H7 (cell line): ENCODE data around the gene CDC25B. TPM values are rescaled to one million over a fixed set of nuclear protein-coding genes. Genes with fewer than 3 reads are reported as not detected.

ENCODE experiments used
- DNase-seq: peaks from one replicate; pipeline ENCODE4 v3.0.0; 2012
- H3K27me3 ChIP-seq: 2 replicates; pipeline ENCODE4 v1.6.0; 2011; ENCODE audit warnings: mild to moderate bottlenecking, low read length; ENCODE audit not compliant: control insufficient read depth, insufficient read depth
- H3K36me3 ChIP-seq: replicated peaks from 2 replicates; pipeline ENCODE4 v1.5.1; 2011; ENCODE audit warnings: low read length; ENCODE audit not compliant: control insufficient read depth, insufficient read depth
- H3K4me3 ChIP-seq: 2 replicates; pipeline ENCODE4 v1.5.1; 2011; ENCODE audit warnings: low read depth, mild to moderate bottlenecking, control low read depth, low read length, moderate library complexity; ENCODE audit not compliant: insufficient read depth
- total RNA-seq: library from RNA; depleted of rRNA; stranded (reverse); fragments of >200 nt; shearing (Covaris generic); gene quantifications from 2 replicates; pipeline ENCODE4 v1.2.3, GENCODE V29; 2014

Gene CDC25B
- total RNA-seq, 1 experiment from 2014 or later = 30.7 TPM

DNA sequence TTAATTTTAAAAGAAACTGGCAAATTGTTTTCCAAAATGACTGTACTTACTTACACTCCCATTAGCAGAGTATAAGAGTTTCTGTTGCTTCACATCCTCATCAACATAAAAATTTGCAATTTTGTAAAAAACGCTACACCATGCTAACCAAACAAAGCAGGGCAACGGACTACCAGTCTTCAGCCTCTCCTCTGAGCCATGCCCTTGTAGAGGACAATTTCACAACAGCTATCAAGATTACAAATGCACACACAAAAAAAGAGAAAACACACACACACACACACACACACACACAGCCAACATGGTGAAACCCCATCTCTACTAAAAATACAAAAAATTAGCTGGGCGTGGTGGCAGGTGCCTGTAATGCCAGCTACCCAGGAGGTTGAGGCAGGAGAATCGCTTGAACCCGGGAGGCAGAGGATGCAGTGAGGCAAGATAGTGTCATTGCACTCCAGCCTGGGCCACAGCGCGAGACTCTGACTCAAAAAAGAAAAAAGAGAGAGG lies 24.5 kb upstream of the CDC25B start:
- DNase-seq = no peak
- peaks cover 11% of the 10 kb centered on the region for H3K27me3 ChIP-seq
- H3K36me3 ChIP-seq = no peaks in the 10 kb centered on the region
- H3K4me3 ChIP-seq = no peak overlapping the region

GRCh38 chr20:3775457-3776108 lies 20.5 kb upstream of the CDC25B start:
- no peak for DNase-seq
- Histone ChIP-seq H3K36me3 (no peaks in the 10 kb centered on the region), H3K4me3 (no peak overlapping the region), H3K27me3 (peaks cover 42% of the 10 kb centered on the region)

GRCh38 chr20:3777381-3777715 lies 18.8 kb upstream of the CDC25B start:
- Histone ChIP-seq H3K4me3 (peak overlapping the region; percentile 57), H3K36me3 (no peaks in the 10 kb centered on the region), H3K27me3 (peaks cover 45% of the 10 kb centered on the region)
- no peak for DNase-seq

DNA sequence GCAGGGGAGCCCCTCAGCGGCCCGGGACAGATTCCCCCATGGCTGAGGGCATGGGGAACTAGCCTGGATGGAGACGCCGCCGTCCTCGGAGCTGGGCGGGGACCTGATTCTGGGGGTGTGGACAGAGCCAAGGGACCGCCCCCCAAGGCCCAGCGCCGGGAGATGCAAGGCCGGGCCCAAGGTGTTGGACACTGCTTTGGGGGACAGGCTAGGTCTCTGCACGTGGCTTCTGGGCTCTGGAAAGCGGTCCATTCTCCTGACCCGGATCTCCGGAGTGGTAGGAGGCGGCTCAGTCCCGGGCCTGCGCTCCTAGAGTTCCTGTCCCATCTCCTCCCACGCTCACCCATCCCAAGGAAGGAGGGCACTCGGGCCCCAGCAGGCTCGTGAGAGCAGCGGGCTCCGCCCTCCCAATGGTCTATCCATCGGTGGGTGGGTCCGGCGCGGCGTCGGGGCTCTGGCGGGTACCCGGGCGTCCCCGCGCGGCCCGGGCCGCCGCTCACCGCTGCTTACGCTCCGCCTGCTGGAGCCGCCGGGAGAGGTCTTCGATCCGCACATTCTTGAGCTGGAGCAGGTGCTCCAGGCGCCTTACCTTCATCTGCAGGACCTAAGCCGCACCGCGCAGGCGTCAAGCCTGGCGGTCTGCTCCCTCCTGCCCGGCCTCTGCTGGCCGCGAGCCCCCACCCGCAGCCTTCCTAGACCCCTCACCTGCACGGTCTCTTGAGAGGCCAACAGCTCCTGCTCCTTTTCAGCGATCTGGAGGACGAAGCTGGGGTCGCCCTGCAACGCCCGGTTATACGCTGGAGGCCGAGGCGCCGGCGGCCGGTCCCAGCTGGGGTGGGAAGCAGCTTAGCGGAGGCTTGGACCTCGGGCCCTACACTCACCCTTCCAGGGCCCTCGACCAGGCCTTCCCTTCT lies 18.1 kb upstream of the CDC25B start:
- Histone ChIP-seq H3K27me3 (peaks cover 45% of the 10 kb centered on the region), H3K4me3 (peak overlapping the region; percentile 57), H3K36me3 (no peaks in the 10 kb centered on the region)
- DNase-seq = peak; percentile 95

- Histone ChIP-seq H3K4me3 (peak overlapping the region; percentile 57; the same call in 1 of the 2 replicates), H3K27me3 (peaks cover 45% of the 10 kb centered on the region)
- DNase-seq = no peak
Observed at GRCh38 chr20:3778976-3779375, 17.1 kb upstream of the CDC25B start.

GRCh38 chr20:3781153-3781910 lies 14.8 kb upstream of the CDC25B start, which contains the start of gene SPEF1:
TSS of gene SPEF1 (minus strand) at chr20:3781448. CDS start at chr20:3781287, 161 bp downstream.
- no peaks in the 10 kb centered on the region for H3K36me3 ChIP-seq
- H3K27me3 ChIP-seq = peaks cover 44% of the 10 kb centered on the region
- peak within 1 kb of the TSS; percentile 24 for H3K4me3 ChIP-seq
- peak; percentile 98 for DNase-seq

More at GRCh38 chr20:3778976-3779375, 17.1 kb upstream of the CDC25B start:
- no peaks in the 10 kb centered on the region for H3K36me3 ChIP-seq

- Histone ChIP-seq H3K4me3 (no peak overlapping the region), H3K27me3 (peaks cover 37% of the 10 kb centered on the region), H3K36me3 (no peaks in the 10 kb centered on the region)
- peak; percentile 18 for DNase-seq
Observed at GRCh38 chr20:3782597-3782996, 13.5 kb upstream of the CDC25B start.

GRCh38 chr20:3783068-3783489 lies 13.0 kb upstream of the CDC25B start:
- no peak for DNase-seq
- Histone ChIP-seq H3K36me3 (no peaks in the 10 kb centered on the region), H3K27me3 (peaks cover 36% of the 10 kb centered on the region), H3K4me3 (no peak overlapping the region)

- Histone ChIP-seq H3K36me3 (no peaks in the 10 kb centered on the region), H3K4me3 (no peak overlapping the region), H3K27me3 (peaks cover 33% of the 10 kb centered on the region)
- peak; percentile 46 for DNase-seq
Observed at GRCh38 chr20:3783511-3784195, 12.5 kb upstream of the CDC25B start.

DNA sequence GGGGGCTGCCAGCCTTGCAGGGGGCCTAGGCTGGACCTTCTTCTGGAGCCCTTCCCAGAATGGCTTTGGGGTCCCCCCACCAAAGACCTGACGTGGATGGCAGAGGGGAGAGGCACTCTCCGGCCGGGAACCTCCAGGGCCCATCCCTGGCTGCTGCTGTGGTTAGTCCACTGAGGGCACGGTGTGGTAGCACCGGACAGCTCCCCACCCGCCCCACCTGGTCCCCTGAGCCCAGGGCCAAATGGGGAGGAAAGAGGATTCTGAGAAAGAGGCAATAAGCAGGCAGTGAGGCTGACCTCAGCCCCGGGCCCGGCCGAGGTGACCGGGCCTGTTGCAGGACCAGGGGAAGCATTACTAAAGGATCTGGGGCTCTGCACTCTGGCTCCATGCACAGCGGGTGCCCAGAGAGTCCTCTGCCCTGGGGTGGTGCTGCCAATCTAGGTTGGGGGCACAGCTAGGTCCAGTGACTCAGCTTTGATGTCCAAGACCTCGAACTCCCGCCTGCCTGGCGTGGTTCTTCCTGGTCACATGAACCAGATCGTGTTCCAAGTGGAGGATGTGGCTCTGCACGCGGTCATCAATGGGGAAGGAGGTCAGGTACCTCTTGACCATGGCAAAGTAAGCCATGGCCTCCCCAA lies 11.8 kb upstream of the CDC25B start:
- Histone ChIP-seq H3K27me3 (peaks cover 26% of the 10 kb centered on the region), H3K36me3 (no peaks in the 10 kb centered on the region), H3K4me3 (no peak overlapping the region)
- DNase-seq = peak; percentile 55

GRCh38 chr20:3784863-3785239 lies 11.3 kb upstream of the CDC25B start:
- Histone ChIP-seq H3K36me3 (no peaks in the 10 kb centered on the region), H3K27me3 (peaks cover 21% of the 10 kb centered on the region), H3K4me3 (no peak overlapping the region)
- DNase-seq = peak; percentile 27

- Histone ChIP-seq H3K4me3 (peak overlapping the region; percentile 74), H3K36me3 (no peaks in the 10 kb centered on the region), H3K27me3 (peaks cover 19% of the 10 kb centered on the region)
- no peak for DNase-seq
Observed at GRCh38 chr20:3785240-3786125, 10.6 kb upstream of the CDC25B start.

- H3K4me3 ChIP-seq = peak overlapping the region; percentile 74
- peaks cover 15% of the 10 kb centered on the region for H3K27me3 ChIP-seq
- H3K36me3 ChIP-seq = no peaks in the 10 kb centered on the region
- DNase-seq = peak; percentile 78
Observed at GRCh38 chr20:3786126-3786484, 10.0 kb upstream of the CDC25B start.
